ENCODE measurements around the gene INSRR.

The INSRR gene

GRCh38 chr1:156892190-156893047 is 33.5 kb upstream of the INSRR start:
- H3K27ac Mint-ChIP-seq: peak overlapping the region in 2 of 3 experiments; percentile 52 to 74
- peaks cover 41% of the 10 kb centered on the region for H3K4me1 Mint-ChIP-seq
- peaks cover 56% of the 10 kb centered on the region for H3K27me3 Mint-ChIP-seq (ENCODE audit: low read depth)
- H3K36me3 Mint-ChIP-seq (ENCODE audit: low read depth): no peaks in the 10 kb centered on the region
- peak overlapping the region; percentile 73 to 79 (median 75) for H3K4me3 Mint-ChIP-seq
- H3K9me3 Mint-ChIP-seq: no peaks in the 10 kb centered on the region
- TF ChIP-seq, protein P1, sequence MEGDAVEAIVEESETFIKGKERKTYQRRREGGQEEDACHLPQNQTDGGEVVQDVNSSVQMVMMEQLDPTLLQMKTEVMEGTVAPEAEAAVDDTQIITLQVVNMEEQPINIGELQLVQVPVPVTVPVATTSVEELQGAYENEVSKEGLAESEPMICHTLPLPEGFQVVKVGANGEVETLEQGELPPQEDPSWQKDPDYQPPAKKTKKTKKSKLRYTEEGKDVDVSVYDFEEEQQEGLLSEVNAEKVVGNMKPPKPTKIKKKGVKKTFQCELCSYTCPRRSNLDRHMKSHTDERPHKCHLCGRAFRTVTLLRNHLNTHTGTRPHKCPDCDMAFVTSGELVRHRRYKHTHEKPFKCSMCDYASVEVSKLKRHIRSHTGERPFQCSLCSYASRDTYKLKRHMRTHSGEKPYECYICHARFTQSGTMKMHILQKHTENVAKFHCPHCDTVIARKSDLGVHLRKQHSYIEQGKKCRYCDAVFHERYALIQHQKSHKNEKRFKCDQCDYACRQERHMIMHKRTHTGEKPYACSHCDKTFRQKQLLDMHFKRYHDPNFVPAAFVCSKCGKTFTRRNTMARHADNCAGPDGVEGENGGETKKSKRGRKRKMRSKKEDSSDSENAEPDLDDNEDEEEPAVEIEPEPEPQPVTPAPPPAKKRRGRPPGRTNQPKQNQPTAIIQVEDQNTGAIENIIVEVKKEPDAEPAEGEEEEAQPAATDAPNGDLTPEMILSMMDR (IDR thresholded peaks at IDR 0.05; ENCODE audit: unreplicated experiment in 3 of 3): peak; percentile 78 to 94 (median 86)

DNA sequence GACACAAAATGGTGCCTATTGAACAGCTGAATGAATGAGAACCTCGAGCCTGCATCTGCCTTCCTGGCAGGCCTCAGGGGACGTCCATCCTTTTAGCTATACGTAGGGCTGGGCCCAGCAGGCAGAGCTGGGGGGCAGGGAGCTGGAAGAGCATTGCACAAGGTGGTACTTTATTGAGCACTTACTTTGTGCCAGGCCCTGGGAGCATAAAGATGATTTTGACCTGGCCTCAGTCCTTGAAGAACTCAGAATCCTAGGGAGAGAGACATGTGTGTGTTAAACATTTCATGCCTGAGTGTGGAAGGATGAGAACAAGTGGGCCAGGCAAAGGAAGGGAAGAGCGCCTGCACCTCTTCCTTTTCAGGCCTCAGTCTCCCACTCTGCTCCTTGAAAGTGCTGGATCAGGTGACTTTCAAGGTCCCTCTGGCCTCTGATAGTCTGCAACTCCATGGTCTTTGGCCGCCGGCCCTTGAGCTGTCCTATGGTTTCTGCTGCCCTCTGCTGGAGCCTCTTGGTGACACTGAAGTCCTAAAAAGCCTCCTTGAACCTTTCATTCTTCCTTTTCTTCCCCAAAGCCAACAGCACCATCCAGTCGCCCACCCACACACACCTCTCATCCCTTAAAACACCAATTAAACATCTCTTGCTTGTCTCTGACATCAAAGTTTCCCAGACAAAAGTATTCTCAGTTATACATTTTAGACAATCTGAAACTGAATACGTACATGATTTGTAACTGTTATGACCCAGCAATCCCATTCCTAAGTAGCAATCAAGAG is 31.1 kb upstream of the INSRR start:
- peak overlapping the region in 2 of 3 experiments; percentile 8 to 30 for H3K27ac Mint-ChIP-seq
- no peaks in the 10 kb centered on the region for H3K9me3 Mint-ChIP-seq
- H3K4me1 Mint-ChIP-seq: peaks cover 45% of the 10 kb centered on the region
- TF ChIP-seq, protein P1 (IDR thresholded peaks at IDR 0.05; ENCODE audit: unreplicated experiment in 3 of 3): peak; percentile 82 to 83 (median 82)
- H3K4me3 Mint-ChIP-seq: peak overlapping the region in 1 of 3 experiments; percentile 14
- no peaks in the 10 kb centered on the region for H3K36me3 Mint-ChIP-seq (ENCODE audit: low read depth)
- H3K27me3 Mint-ChIP-seq (ENCODE audit: low read depth): peaks cover 42% of the 10 kb centered on the region

- Mint-ChIP-seq H3K27me3 (ENCODE audit: low read depth) (peaks cover 50% of the 10 kb centered on the region), H3K9me3 (no peaks in the 10 kb centered on the region), H3K36me3 (ENCODE audit: low read depth) (no peaks in the 10 kb centered on the region), H3K4me1 (peaks cover 58% of the 10 kb centered on the region), H3K4me3 (peak overlapping the region in 1 of 3 experiments; percentile 22), H3K27ac (peak overlapping the region in 1 of 3 experiments; percentile 75)
- TF ChIP-seq, protein P1 (IDR thresholded peaks at IDR 0.05; ENCODE audit: unreplicated experiment in 3 of 3): no peak
Observed at GRCh38 chr1:156887734-156888133, 28.8 kb upstream of the INSRR start.

DNA sequence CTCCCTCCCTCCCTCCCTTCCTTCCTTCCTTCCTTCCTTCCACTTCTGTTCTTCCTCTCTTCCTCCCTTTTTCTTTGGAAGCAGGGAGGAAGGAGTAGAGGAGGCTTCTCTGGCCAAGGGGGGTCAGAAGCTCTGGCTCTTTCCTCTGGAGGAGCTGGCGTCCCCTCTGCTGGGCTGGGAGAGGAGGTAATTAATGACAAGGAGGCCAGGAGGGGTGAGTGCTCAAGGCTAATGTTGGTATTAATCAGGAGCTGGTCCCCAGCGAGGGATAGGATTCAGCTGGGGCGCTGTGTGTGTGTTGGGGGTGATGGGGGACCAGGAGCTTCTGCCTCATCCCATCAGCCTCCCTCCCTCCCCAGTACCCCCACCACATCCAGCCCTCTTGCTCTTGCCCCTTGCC is 28.4 kb upstream of the INSRR start:
- H3K27me3 Mint-ChIP-seq (ENCODE audit: low read depth): peaks cover 47% of the 10 kb centered on the region
- H3K4me1 Mint-ChIP-seq: peaks cover 58% of the 10 kb centered on the region
- peak overlapping the region; percentile 66 to 84 (median 75) for H3K27ac Mint-ChIP-seq
- TF ChIP-seq, protein P1 (IDR thresholded peaks at IDR 0.05; ENCODE audit: unreplicated experiment in 3 of 3): no peak
- peak overlapping the region in 1 of 3 experiments; percentile 42 for H3K4me3 Mint-ChIP-seq
- H3K9me3 Mint-ChIP-seq: no peaks in the 10 kb centered on the region
- no peaks in the 10 kb centered on the region for H3K36me3 Mint-ChIP-seq (ENCODE audit: low read depth)

DNA sequence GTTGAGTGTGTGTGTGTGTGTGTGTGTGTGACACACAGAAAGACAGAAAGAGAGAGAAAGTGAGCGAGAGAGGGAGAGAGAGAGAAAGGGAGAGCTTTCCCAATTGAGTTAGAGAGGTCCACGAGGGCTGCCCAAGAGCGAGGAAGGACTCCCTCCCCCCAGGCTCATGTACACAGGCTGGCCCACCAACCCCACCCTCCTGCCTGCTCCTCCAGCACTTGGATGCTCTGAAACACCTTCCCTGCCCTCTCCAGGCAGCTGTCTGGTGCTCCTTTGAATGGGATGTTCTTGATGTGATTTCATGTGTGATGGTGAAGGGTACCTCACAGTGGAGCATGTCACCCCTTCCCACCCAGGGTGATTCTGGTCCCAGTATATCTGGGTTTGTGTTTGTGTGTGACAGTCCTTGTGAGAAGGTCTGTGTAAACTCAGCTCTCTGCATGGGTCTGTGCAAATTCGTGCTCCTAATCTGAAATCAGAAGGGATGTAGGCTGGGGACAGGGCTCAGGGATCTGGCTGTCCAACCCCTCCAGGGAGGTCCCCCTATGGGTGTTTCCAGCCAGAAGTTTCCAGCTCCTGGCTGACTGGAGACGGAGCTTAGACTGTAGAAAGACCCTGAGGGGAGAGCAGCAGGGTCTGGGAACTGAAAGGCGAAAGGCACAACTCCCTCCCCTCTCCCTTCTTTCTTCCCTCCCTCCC is 27.8 kb upstream of the INSRR start:
- Mint-ChIP-seq H3K27ac (peak overlapping the region; percentile 58 to 89 (median 75)), H3K4me3 (peak overlapping the region in 2 of 3 experiments; percentile 18 to 38), H3K9me3 (no peaks in the 10 kb centered on the region), H3K36me3 (ENCODE audit: low read depth) (no peaks in the 10 kb centered on the region), H3K4me1 (peaks cover 58% of the 10 kb centered on the region), H3K27me3 (ENCODE audit: low read depth) (peaks cover 41% of the 10 kb centered on the region)
- TF ChIP-seq, protein P1 (IDR thresholded peaks at IDR 0.05; ENCODE audit: unreplicated experiment in 3 of 3): no peak
